ENCODE measurements around the gene ACVR1C.

- TF ChIP-seq, protein P1, sequence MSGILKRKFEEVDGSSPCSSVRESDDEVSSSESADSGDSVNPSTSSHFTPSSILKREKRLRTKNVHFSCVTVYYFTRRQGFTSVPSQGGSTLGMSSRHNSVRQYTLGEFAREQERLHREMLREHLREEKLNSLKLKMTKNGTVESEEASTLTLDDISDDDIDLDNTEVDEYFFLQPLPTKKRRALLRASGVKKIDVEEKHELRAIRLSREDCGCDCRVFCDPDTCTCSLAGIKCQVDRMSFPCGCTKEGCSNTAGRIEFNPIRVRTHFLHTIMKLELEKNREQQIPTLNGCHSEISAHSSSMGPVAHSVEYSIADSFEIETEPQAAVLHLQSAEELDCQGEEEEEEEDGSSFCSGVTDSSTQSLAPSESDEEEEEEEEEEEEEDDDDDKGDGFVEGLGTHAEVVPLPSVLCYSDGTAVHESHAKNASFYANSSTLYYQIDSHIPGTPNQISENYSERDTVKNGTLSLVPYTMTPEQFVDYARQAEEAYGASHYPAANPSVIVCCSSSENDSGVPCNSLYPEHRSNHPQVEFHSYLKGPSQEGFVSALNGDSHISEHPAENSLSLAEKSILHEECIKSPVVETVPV (CRISPR knock-in tag; IDR thresholded peaks at IDR 0.05) = no peak
- TF ChIP-seq RARB (CRISPR knock-in tag; IDR thresholded peaks at IDR 0.05) (no peak), POU6F1 (CRISPR knock-in tag; IDR thresholded peaks at IDR 0.05; ENCODE audit: borderline replicate concordance, low read depth) (no peak), BACH2 (CRISPR knock-in tag; IDR thresholded peaks at IDR 0.05; ENCODE audit: borderline replicate concordance) (no peak), ZFP30 (CRISPR knock-in tag; IDR thresholded peaks at IDR 0.05) (no peak), ARNTL (CRISPR knock-in tag; IDR thresholded peaks at IDR 0.05; ENCODE audit: borderline replicate concordance, low read depth) (no peak), ZFP3 (CRISPR knock-in tag; IDR thresholded peaks at IDR 0.05) (no peak), SNAI2 (CRISPR knock-in tag; IDR thresholded peaks at IDR 0.05) (no peak), ZNF8 (CRISPR knock-in tag; IDR thresholded peaks at IDR 0.05) (no peak), ZNF565 (CRISPR knock-in tag; conservative IDR thresholded peaks at IDR 0.05; ENCODE audit: low read depth) (no peak)
- TF ChIP-seq, protein P2, sequence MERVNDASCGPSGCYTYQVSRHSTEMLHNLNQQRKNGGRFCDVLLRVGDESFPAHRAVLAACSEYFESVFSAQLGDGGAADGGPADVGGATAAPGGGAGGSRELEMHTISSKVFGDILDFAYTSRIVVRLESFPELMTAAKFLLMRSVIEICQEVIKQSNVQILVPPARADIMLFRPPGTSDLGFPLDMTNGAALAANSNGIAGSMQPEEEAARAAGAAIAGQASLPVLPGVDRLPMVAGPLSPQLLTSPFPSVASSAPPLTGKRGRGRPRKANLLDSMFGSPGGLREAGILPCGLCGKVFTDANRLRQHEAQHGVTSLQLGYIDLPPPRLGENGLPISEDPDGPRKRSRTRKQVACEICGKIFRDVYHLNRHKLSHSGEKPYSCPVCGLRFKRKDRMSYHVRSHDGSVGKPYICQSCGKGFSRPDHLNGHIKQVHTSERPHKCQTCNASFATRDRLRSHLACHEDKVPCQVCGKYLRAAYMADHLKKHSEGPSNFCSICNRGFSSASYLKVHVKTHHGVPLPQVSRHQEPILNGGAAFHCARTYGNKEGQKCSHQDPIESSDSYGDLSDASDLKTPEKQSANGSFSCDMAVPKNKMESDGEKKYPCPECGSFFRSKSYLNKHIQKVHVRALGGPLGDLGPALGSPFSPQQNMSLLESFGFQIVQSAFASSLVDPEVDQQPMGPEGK (CRISPR knock-in tag; IDR thresholded peaks at IDR 0.05; ENCODE audit: borderline replicate concordance) = no peak
- TF ChIP-seq, protein P3, sequence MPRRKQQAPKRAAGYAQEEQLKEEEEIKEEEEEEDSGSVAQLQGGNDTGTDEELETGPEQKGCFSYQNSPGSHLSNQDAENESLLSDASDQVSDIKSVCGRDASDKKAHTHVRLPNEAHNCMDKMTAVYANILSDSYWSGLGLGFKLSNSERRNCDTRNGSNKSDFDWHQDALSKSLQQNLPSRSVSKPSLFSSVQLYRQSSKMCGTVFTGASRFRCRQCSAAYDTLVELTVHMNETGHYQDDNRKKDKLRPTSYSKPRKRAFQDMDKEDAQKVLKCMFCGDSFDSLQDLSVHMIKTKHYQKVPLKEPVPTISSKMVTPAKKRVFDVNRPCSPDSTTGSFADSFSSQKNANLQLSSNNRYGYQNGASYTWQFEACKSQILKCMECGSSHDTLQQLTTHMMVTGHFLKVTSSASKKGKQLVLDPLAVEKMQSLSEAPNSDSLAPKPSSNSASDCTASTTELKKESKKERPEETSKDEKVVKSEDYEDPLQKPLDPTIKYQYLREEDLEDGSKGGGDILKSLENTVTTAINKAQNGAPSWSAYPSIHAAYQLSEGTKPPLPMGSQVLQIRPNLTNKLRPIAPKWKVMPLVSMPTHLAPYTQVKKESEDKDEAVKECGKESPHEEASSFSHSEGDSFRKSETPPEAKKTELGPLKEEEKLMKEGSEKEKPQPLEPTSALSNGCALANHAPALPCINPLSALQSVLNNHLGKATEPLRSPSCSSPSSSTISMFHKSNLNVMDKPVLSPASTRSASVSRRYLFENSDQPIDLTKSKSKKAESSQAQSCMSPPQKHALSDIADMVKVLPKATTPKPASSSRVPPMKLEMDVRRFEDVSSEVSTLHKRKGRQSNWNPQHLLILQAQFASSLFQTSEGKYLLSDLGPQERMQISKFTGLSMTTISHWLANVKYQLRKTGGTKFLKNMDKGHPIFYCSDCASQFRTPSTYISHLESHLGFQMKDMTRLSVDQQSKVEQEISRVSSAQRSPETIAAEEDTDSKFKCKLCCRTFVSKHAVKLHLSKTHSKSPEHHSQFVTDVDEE (CRISPR knock-in tag; IDR thresholded peaks at IDR 0.05) = no peak
These were observed 68.8 kb downstream of the ACVR1C start for GRCh38 chr2:157559890-157560289.
